ENCODE data around the gene LNPK.

The LNPK gene

GRCh38 chr2:175879679-175880078, 122.4 kb downstream of the LNPK start:
- H3K9me2 ChIP-seq (replicated peaks; ENCODE audit: control insufficient read depth, low read length): no peaks in the 10 kb centered on the region
- no peak overlapping the region for H3K4me2 ChIP-seq (ENCODE audit: low read length)
- H3K79me2 ChIP-seq (ENCODE audit: control insufficient read depth, low read length): no peaks in the 10 kb centered on the region
- H3K27ac ChIP-seq (ENCODE audit: low read depth, low read length): no peak overlapping the region
- H3K36me3 ChIP-seq (ENCODE audit: control insufficient read depth, low read length): no peaks in the 10 kb centered on the region
- H3K4me1 ChIP-seq (ENCODE audit: control insufficient read depth, low read length): no peaks in the 10 kb centered on the region
- H3K4me3 ChIP-seq (ENCODE audit: low read length): no peak overlapping the region
- no peak for TF ChIP-seq EZH2phosphoT487 (IDR thresholded peaks at IDR 0.05; ENCODE audit: borderline replicate concordance, low read length)
- no peak for TF ChIP-seq CTCF (IDR thresholded peaks at IDR 0.05; ENCODE audit: low read depth, low read length, poor library complexity, severe bottlenecking)
- no peaks in the 10 kb centered on the region for H3F3A ChIP-seq (ENCODE audit: control insufficient read depth, insufficient read depth)
- H3K27me3 ChIP-seq (ENCODE audit: control insufficient read depth, low read length): no peaks in the 10 kb centered on the region
- H4K20me1 ChIP-seq (ENCODE audit: control insufficient read depth, insufficient read depth, low read depth, low read length): no peaks in the 10 kb centered on the region
- no peaks in the 10 kb centered on the region for H3K9me3 ChIP-seq (ENCODE audit: control insufficient read depth, insufficient read depth, low read length)

- H3K27me3 ChIP-seq (ENCODE audit: control insufficient read depth, low read length): no peaks in the 10 kb centered on the region
- H3K36me3 ChIP-seq (ENCODE audit: control insufficient read depth, low read length): no peaks in the 10 kb centered on the region
- H3F3A ChIP-seq (ENCODE audit: control insufficient read depth, insufficient read depth): no peaks in the 10 kb centered on the region
- no peak overlapping the region for H3K27ac ChIP-seq (ENCODE audit: low read depth, low read length)
- H3K9me3 ChIP-seq (ENCODE audit: control insufficient read depth, insufficient read depth, low read length): no peaks in the 10 kb centered on the region
- no peak overlapping the region for H3K4me2 ChIP-seq (ENCODE audit: low read length)
- no peaks in the 10 kb centered on the region for H3K9me2 ChIP-seq (replicated peaks; ENCODE audit: control insufficient read depth, low read length)
- H3K79me2 ChIP-seq (ENCODE audit: control insufficient read depth, low read length): no peaks in the 10 kb centered on the region
- no peaks in the 10 kb centered on the region for H4K20me1 ChIP-seq (ENCODE audit: control insufficient read depth, insufficient read depth, low read depth, low read length)
- no peak for TF ChIP-seq EZH2phosphoT487 (IDR thresholded peaks at IDR 0.05; ENCODE audit: borderline replicate concordance, low read length)
- no peak for TF ChIP-seq CTCF (IDR thresholded peaks at IDR 0.05; ENCODE audit: low read depth, low read length, poor library complexity, severe bottlenecking)
- no peak overlapping the region for H3K4me3 ChIP-seq (ENCODE audit: low read length)
- no peaks in the 10 kb centered on the region for H3K4me1 ChIP-seq (ENCODE audit: control insufficient read depth, low read length)
Measured at GRCh38 chr2:175877845-175878544, 124.1 kb downstream of the LNPK start.

GRCh38 chr2:175874291-175874690, 127.8 kb downstream of the LNPK start:
- no peaks in the 10 kb centered on the region for H3K9me2 ChIP-seq (replicated peaks; ENCODE audit: control insufficient read depth, low read length)
- no peak overlapping the region for H3K4me3 ChIP-seq (ENCODE audit: low read length)
- H4K20me1 ChIP-seq (ENCODE audit: control insufficient read depth, insufficient read depth, low read depth, low read length): no peaks in the 10 kb centered on the region
- H3K27me3 ChIP-seq (ENCODE audit: control insufficient read depth, low read length): no peaks in the 10 kb centered on the region
- no peaks in the 10 kb centered on the region for H3K9me3 ChIP-seq (ENCODE audit: control insufficient read depth, insufficient read depth, low read length)
- no peaks in the 10 kb centered on the region for H3K79me2 ChIP-seq (ENCODE audit: control insufficient read depth, low read length)
- no peak overlapping the region for H3K4me2 ChIP-seq (ENCODE audit: low read length)
- no peaks in the 10 kb centered on the region for H3K4me1 ChIP-seq (ENCODE audit: control insufficient read depth, low read length)
- TF ChIP-seq CTCF (IDR thresholded peaks at IDR 0.05; ENCODE audit: low read depth, low read length, poor library complexity, severe bottlenecking) (no peak), EZH2phosphoT487 (IDR thresholded peaks at IDR 0.05; ENCODE audit: borderline replicate concordance, low read length) (no peak)
- no peaks in the 10 kb centered on the region for H3K36me3 ChIP-seq (ENCODE audit: control insufficient read depth, low read length)
- no peak overlapping the region for H3K27ac ChIP-seq (ENCODE audit: low read depth, low read length)
- H3F3A ChIP-seq (ENCODE audit: control insufficient read depth, insufficient read depth): no peaks in the 10 kb centered on the region

All from DOHH2 (cell line).